Mucosa of rectum (tissue), 2 donors: Measurements from ENCODE around the gene IL16.

Source experiments
- H3K27ac ChIP-seq, 2 donors: one replicate each; pipeline ENCODE4 v1.7.0; 2013; ENCODE audit warnings: inconsistent platforms in 2 of 2, low read depth in 2 of 2, low read length in 2 of 2
- H3K27me3 ChIP-seq, 2 donors: one replicate each; pipeline ENCODE4 v1.7.0; 2013; ENCODE audit warnings: low read length in 2 of 2; ENCODE audit not compliant: control insufficient read depth in 2 of 2, insufficient read depth in 2 of 2
- H3K36me3 ChIP-seq, 2 donors: one replicate each; pipeline ENCODE4 v1.7.0; 2013; ENCODE audit warnings: low read length in 2 of 2; ENCODE audit not compliant: control insufficient read depth in 2 of 2, insufficient read depth in 2 of 2
- H3K4me1 ChIP-seq, 2 donors: one replicate each; pipeline ENCODE4 v1.7.0; 2013; ENCODE audit warnings: low read length in 2 of 2, mild to moderate bottlenecking in 1 of 2; ENCODE audit not compliant: control insufficient read depth in 2 of 2, insufficient read depth in 2 of 2
- H3K4me3 ChIP-seq, 2 donors: one replicate each; pipeline ENCODE4 v1.7.0; 2013; ENCODE audit warnings: low read length in 2 of 2
- H3K9ac ChIP-seq, 2 donors: one replicate each; pipeline ENCODE4 v1.7.0; 2013; ENCODE audit warnings: low read length in 2 of 2, low read depth in 1 of 2, mild to moderate bottlenecking in 1 of 2
- H3K9me3 ChIP-seq, 2 donors: one replicate each; pipeline ENCODE4 v1.7.0; 2013; ENCODE audit warnings: low read length in 2 of 2; ENCODE audit not compliant: control insufficient read depth in 2 of 2
- donor health status: healthy.
- donor health status: Normal muscosa, but diverticular disease.

IL16 gene

GRCh38 chr15:81174125-81174791 lies 22.4 kb upstream of the IL16 start:
- Histone ChIP-seq H3K9me3 (no peaks in the 10 kb centered on the region), H3K27ac (no peak overlapping the region), H3K4me1 (no peaks in the 10 kb centered on the region), H3K4me3 (no peak overlapping the region), H3K27me3 (peaks cover 2 to 4% of the 10 kb centered on the region in 2 donors), H3K9ac (no peak overlapping the region), H3K36me3 (no peaks in the 10 kb centered on the region)

GRCh38 chr15:81174792-81175327 lies 21.8 kb upstream of the IL16 start:
- H3K4me1 ChIP-seq, result no peaks in the 10 kb centered on the region
- H3K27ac ChIP-seq, result no peak overlapping the region
- no peaks in the 10 kb centered on the region for H3K36me3 ChIP-seq
- peaks cover 0 to 4% of the 10 kb centered on the region in 2 donors for H3K27me3 ChIP-seq
- no peaks in the 10 kb centered on the region for H3K9me3 ChIP-seq
- no peak overlapping the region for H3K9ac ChIP-seq
- no peak overlapping the region for H3K4me3 ChIP-seq

DNA sequence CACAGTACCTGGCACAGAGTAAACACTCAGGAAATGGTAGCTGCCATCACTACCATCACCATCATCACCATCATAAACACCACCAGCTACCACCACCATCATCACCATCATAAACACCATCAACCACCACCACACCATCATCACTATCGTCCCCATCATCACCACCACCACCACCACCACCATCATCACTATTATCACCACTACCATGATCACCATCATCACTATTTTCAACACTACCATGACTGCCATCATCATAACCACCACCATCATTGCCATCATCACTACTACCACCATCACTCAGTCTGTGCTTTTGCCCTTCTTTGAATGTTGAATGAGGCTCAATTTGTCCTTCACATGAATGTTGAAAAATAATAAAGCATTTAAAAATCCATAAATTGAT lies 21.2 kb upstream of the IL16 start:
- H3K4me3 ChIP-seq, result no peak overlapping the region
- H3K9ac ChIP-seq, result no peak overlapping the region
- no peak overlapping the region for H3K27ac ChIP-seq
- H3K36me3 ChIP-seq, result no peaks in the 10 kb centered on the region
- H3K9me3 ChIP-seq, result no peaks in the 10 kb centered on the region
- H3K4me1 ChIP-seq, result no peaks in the 10 kb centered on the region
- H3K27me3 ChIP-seq, result peaks cover 0 to 4% of the 10 kb centered on the region in 2 donors

DNA sequence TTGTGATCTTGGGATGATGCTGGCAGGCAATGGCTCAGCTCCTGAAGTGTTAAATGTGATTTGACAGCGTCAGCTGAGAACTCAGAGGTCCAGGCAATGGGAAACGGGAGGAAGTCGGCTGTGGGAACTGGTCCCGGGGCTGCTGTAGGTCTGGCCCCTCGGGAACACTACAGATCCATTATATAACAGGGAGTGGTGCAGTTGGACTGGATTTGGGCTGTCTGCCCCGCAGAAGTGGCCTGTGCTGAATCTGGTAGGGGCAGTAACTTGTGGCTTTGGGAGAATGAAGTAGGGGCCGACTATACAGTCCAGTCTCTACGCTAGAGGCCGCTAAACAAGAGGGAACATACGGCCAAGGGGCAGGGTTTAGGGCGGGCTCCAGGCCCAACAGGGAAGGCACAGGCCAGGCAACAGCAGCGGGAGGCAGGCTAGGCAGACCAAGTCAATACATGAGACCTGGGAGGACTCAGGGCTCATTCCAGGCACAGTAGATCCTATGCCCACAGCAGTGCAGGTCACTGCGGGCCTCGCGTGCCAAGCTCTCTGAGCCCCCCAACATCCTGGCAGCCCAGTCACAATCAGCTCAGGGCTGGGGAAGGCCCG lies 20.3 kb upstream of the IL16 start:
- H3K9ac ChIP-seq, result no peak overlapping the region
- H3K9me3 ChIP-seq, result no peaks in the 10 kb centered on the region
- H3K27ac ChIP-seq, result peak overlapping the region; percentile 6 to 52
- peaks cover 0 to 7% of the 10 kb centered on the region in 2 donors for H3K27me3 ChIP-seq
- no peak overlapping the region for H3K4me3 ChIP-seq
- no peaks in the 10 kb centered on the region for H3K36me3 ChIP-seq
- no peaks in the 10 kb centered on the region for H3K4me1 ChIP-seq

GRCh38 chr15:81178365-81178764 lies 18.3 kb upstream of the IL16 start:
- Histone ChIP-seq H3K4me3 (no peak overlapping the region), H3K27ac (no peak overlapping the region), H3K9ac (no peak overlapping the region), H3K9me3 (no peaks in the 10 kb centered on the region), H3K27me3 (peaks cover 0 to 5% of the 10 kb centered on the region in 2 donors), H3K4me1 (no peaks in the 10 kb centered on the region), H3K36me3 (no peaks in the 10 kb centered on the region)

- H3K4me1 ChIP-seq, result no peaks in the 10 kb centered on the region
- no peaks in the 10 kb centered on the region for H3K9me3 ChIP-seq
- no peak overlapping the region for H3K9ac ChIP-seq
- no peaks in the 10 kb centered on the region for H3K36me3 ChIP-seq
- no peak overlapping the region for H3K4me3 ChIP-seq
- peaks cover 4 to 5% of the 10 kb centered on the region in 2 donors for H3K27me3 ChIP-seq
- no peak overlapping the region for H3K27ac ChIP-seq
Measured at GRCh38 chr15:81181220-81181619, 15.5 kb upstream of the IL16 start.

- H3K36me3 ChIP-seq, result no peaks in the 10 kb centered on the region
- peak overlapping the region in 1 of 2 donors; percentile 44 for H3K4me3 ChIP-seq
- no peaks in the 10 kb centered on the region for H3K4me1 ChIP-seq
- H3K9ac ChIP-seq, result no peak overlapping the region
- peaks cover 4 to 5% of the 10 kb centered on the region in 2 donors for H3K27me3 ChIP-seq
- no peaks in the 10 kb centered on the region for H3K9me3 ChIP-seq
- peak overlapping the region in 1 of 2 donors; percentile 17 for H3K27ac ChIP-seq
Measured at GRCh38 chr15:81182031-81182755, 14.5 kb upstream of the IL16 start.

DNA sequence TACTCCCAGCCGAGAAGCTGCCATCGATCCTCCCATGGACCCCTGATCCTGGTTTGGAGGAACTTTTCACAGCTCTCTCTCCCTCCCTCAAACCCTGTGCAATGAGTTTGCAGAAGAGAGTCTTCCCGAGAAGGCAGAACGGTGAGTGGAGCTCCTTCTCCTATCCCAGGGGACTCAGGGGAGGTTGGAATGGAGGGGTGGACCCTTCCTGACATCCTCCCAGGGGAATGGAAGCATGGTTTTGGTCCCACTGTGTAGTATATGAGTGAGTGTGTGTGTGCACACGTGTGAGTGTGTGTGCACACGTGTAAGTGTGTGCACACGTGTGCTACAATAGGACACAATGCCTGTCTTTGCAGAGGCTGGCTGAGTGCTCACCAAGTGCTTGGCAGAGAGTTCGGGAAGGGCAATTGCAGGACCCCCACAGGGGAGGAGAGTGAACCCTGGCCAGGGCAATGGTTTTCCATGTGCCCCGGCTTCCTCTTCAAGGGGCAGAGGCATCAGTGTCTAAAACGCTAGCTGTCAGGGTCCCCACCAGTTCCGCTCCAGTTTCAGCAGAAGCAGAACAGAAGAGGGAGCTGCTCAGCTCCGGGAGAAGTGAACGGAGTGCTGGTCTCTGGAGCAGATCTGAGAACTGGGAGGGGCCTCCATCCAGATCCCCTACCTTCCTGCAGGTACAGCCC lies 13.8 kb upstream of the IL16 start:
- Histone ChIP-seq H3K4me3 (peak overlapping the region; percentile 17 to 44), H3K4me1 (no peaks in the 10 kb centered on the region), H3K27ac (peak overlapping the region in 1 of 2 donors; percentile 17)

GRCh38 chr15:81183439-81183775 lies 13.3 kb upstream of the IL16 start:
- Histone ChIP-seq H3K36me3 (no peaks in the 10 kb centered on the region), H3K4me1 (no peaks in the 10 kb centered on the region), H3K27ac (no peak overlapping the region), H3K4me3 (peak overlapping the region; percentile 17 to 44), H3K9ac (no peak overlapping the region), H3K9me3 (no peaks in the 10 kb centered on the region), H3K27me3 (peaks cover 4 to 5% of the 10 kb centered on the region in 2 donors)

More for the DNA sequence above, 13.8 kb upstream of the IL16 start:
- H3K9me3 ChIP-seq, result no peaks in the 10 kb centered on the region
- peaks cover 4 to 5% of the 10 kb centered on the region in 2 donors for H3K27me3 ChIP-seq
- H3K9ac ChIP-seq, result no peak overlapping the region
- H3K36me3 ChIP-seq, result no peaks in the 10 kb centered on the region
